ENCODE data around the gene DCHS2. TPM values are rescaled to one million over a fixed set of nuclear protein-coding genes. Genes with fewer than 3 reads are reported as not detected.

Gene DCHS2, protein sequence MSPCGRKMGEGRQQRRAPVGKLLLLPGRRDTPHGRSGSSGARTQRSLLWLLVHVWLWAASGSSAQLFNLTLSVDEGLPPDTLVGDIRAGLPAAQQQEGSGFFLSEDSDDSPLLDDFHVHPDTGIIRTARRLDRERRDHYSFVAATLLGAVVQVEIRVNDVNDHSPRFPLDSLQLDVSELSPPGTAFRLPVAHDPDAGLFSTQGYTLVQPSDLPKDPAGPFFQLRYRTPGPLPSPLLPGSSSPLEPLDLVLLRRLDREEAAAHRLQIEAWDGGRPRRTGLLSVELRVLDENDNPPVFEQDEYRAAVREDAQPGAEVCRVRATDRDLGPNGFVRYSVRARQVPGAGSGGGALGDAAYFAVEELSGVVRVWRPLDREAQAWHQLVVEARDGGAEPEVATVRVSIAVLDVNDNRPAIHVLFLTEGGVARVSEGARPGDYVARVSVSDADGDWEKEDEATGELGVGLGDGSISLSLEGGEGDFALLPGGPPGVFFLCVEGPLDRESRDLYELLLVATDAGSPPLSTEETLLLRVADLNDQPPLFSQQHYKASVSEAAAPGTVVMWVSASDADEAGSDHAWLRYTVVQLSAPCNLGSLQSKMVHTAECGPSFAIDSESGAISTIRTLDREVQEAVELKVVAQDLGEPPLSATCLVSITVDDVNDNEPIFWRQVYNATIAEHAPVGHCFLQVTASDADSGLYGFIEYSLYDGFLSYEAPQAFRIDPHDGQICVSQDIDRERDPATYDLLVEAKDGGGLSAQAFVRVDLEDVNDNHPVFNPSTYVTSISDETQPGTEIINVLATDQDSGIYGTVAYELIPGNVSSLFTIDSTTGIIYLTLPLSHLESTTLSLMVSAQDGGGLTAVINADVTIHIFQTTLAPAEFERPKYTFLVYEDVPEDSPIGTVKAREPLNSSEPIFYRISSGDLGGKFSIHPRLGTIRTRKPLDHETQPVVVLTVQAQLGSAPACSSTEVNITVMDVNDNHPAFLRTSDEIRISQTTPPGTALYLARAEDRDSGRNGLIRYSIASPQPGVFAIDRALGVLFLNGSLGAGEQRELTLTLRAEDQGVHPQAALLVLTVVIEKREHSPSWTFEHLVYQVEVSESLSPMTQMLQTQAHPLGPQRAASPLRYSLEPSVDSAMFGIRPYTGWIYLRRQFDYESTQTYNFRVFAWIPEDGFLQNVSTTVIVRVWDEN (N-terminal part only)
- 1 to 10 TPM; 2.3 to 5.0 (median 3.2) TPM for total RNA-seq

DNA sequence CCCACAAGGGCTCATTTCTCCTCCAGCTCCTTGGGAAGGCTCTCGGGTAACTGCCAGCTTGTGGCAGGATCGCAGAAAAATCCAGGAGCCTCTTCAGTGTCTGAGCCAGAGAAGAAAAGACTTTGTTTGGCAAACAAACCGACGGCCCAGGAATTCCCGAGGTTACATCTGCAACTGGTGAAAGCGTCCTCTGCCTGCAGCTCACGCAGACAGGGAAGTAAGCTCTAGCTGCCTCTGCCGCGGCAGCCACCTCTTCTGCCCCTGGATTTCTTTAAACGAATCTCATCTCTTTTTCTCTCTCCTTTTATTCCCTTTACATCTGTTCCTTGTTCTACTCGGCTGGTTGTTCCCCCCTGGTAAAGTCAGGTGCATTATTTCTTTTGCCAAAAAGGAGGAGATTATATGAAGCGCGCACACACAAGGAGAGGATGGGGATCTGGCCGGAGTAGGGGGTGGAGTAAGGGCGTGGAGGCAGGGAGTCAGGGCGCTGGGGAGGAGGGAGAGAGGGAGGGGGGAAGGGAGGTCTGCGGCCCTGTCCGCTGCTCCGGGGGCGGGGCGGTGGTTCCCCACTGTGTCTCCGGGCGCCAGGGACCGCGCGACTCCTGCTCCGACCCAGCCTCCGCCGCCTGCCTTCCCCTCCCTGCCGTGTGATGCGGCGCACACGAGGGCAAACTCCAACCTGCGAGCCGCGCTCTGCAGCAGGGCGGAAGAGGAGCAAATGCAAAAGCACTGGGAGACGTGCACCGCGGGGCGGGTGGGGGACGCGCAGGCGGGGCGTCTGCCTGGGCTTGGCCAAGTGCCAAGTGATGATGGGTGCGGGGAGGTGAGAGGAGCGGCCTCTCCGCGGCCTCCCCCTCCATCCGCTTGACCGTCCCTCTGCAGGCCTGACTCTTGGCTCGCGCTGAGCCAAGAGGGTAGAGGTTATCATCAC, at the start of gene DCHS2:
TSS of gene DCHS2 (minus strand) at position 459 of the 931 bp plus-strand sequence. CDS start at position 15, 444 bp downstream.
- Histone ChIP-seq H3K9me3 (no peaks in the 10 kb centered on the region), H3K4me1 (peaks cover 0 to 28% (median 20%) of the 10 kb centered on the region in 3 donors), H3K36me3 (no peaks in the 10 kb centered on the region), H3K27ac (peak within 1 kb of the TSS in 2 of 4 donors; percentile 43 to 49), H3K27me3 (peaks cover 52% of the 10 kb centered on the region), H3K4me3 (peak within 1 kb of the TSS; percentile 26 to 53)
- ATAC-seq, result peak; percentile 32
- TF ChIP-seq EP300 (IDR thresholded peaks at IDR 0.05) (no peak), POLR2AphosphoS5 (IDR thresholded peaks at IDR 0.05) (no peak), POLR2A (IDR thresholded peaks at IDR 0.05) (no peak)
- TF ChIP-seq, protein P1, sequence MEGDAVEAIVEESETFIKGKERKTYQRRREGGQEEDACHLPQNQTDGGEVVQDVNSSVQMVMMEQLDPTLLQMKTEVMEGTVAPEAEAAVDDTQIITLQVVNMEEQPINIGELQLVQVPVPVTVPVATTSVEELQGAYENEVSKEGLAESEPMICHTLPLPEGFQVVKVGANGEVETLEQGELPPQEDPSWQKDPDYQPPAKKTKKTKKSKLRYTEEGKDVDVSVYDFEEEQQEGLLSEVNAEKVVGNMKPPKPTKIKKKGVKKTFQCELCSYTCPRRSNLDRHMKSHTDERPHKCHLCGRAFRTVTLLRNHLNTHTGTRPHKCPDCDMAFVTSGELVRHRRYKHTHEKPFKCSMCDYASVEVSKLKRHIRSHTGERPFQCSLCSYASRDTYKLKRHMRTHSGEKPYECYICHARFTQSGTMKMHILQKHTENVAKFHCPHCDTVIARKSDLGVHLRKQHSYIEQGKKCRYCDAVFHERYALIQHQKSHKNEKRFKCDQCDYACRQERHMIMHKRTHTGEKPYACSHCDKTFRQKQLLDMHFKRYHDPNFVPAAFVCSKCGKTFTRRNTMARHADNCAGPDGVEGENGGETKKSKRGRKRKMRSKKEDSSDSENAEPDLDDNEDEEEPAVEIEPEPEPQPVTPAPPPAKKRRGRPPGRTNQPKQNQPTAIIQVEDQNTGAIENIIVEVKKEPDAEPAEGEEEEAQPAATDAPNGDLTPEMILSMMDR (IDR thresholded peaks at IDR 0.05), result no peak
- 0% methylated on average over 10 of the region's 53 CpGs; no CpG with 5 or more reads in 1 of the 2 donors for WGBS, 2 donors (ENCODE audit: low coverage in 1 of 2)

DNA sequence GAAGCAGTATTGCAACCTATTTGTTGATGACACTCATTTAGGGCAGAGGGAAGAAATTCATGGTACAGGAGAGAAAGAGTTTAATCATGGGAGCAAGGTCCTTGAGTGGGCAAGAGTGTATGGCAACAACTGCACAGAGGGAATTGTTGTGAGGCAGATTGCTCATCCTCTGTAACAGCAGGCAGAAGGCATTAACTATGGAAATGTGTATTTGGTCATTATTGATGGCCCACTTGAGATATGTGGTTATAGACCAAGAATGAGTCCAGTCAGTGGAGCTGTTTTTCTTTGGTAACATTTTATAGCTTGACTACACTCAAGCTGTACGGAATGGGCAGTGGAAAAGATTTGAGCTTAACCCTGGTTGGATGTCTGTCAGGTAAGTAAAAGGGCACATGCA, 42.7 kb upstream of the DCHS2 start:
- H3K27me3 ChIP-seq, result no peaks in the 10 kb centered on the region
- peaks cover 4 to 38% of the 10 kb centered on the region in 2 donors for H3K36me3 ChIP-seq
- peaks cover 0 to 5% (median 0%) of the 10 kb centered on the region in 3 donors for H3K4me1 ChIP-seq
- H3K27ac ChIP-seq, result no peak overlapping the region
- H3K4me3 ChIP-seq, result no peak overlapping the region
- ATAC-seq, result no peak
- 78 to 91% methylated on average over 1 of the region's 1 CpG for WGBS, 2 donors (ENCODE audit: low coverage in 1 of 2)
- TF ChIP-seq POLR2AphosphoS5 (IDR thresholded peaks at IDR 0.05) (no peak), POLR2A (IDR thresholded peaks at IDR 0.05) (no peak), EP300 (IDR thresholded peaks at IDR 0.05) (no peak)
- TF ChIP-seq, protein P1 (IDR thresholded peaks at IDR 0.05), result no peak
- no peaks in the 10 kb centered on the region for H3K9me3 ChIP-seq

DNA sequence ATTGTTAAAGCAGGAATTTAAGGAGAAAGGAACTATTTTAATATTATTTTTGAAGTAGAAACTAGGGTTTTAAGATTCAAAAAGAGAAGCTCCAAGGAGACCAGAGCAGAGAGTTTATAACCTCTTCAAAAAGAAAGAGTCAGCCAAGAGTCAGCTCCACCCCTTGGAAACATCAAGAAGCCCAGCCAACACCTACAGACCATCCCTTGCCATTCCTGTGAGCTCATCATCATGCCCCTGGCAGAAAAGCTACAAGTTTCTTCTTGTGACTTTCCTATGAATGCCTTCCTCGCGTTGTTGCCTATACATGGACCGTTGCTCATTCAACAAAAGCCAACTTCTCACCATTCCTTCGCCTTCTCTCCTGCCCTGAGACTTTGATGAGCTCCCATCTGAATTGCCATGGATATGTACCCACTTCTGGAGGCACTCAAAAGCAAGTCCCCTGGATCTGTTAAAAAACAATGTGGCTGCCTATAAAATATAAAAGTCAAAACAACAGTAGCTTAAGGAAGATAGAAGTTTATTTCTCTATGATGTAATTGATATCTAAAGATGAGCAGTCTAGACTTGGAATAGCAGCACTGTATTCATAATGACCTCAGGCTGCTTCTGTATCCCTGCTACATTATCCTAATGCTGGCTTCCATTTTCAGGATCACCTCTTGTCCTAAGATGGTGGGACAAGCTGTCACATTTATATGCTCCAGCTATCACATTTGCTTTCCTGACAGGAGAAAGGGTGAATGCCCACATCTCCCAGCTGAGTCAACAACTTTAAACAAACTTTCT, 38.3 kb upstream of the DCHS2 start:
- Histone ChIP-seq H3K4me1 (peaks cover 0 to 5% (median 0%) of the 10 kb centered on the region in 3 donors), H3K9me3 (no peaks in the 10 kb centered on the region), H3K27me3 (no peaks in the 10 kb centered on the region), H3K4me3 (no peak overlapping the region), H3K27ac (no peak overlapping the region), H3K36me3 (no peaks in the 10 kb centered on the region)
- no peak for ATAC-seq
- WGBS, 2 donors (ENCODE audit: low coverage in 1 of 2), result 71 to 95% methylated on average over 3 to 4 of the region's 4 CpGs
- TF ChIP-seq POLR2AphosphoS5 (IDR thresholded peaks at IDR 0.05) (no peak), POLR2A (IDR thresholded peaks at IDR 0.05) (no peak), EP300 (IDR thresholded peaks at IDR 0.05) (no peak)
- TF ChIP-seq, protein P1 (IDR thresholded peaks at IDR 0.05), result no peak
